Measurements from ENCODE around the gene DNAJB13.
"Not testable (repeated sequence)": the region's sequence is repeated elsewhere in the genome, so short reads cannot be mapped to it uniquely, and the experiment has no call there.

Gene DNAJB13

GRCh38 chr11:73950869-73951710 is at the start of gene DNAJB13:
TSS of gene DNAJB13 (plus strand) at chr11:73951026. CDS start at chr11:73951070, 44 bp downstream.
- no peak for DNase-seq (ENCODE audit: low read depth in 3 of 3, low spot score in 1 of 3)

- DNase-seq (ENCODE audit: low read depth in 3 of 3, low spot score in 1 of 3), result no peak
These were observed 48.5 kb upstream of the DNAJB13 start for GRCh38 chr11:73902303-73902702.

- no peak for DNase-seq (ENCODE audit: low read depth in 3 of 3, low spot score in 1 of 3)
These were observed 43.6 kb upstream of the DNAJB13 start for GRCh38 chr11:73907191-73907590.

- no peak for DNase-seq (ENCODE audit: low read depth in 3 of 3, low spot score in 1 of 3)
These were observed 38.8 kb upstream of the DNAJB13 start for GRCh38 chr11:73912026-73912425.

GRCh38 chr11:73913472-73913871 is 37.4 kb upstream of the DNAJB13 start:
- DNase-seq (ENCODE audit: low read depth in 3 of 3, low spot score in 1 of 3), result no peak

GRCh38 chr11:73914284-73914683 is 36.5 kb upstream of the DNAJB13 start:
- DNase-seq (ENCODE audit: low read depth in 3 of 3, low spot score in 1 of 3), result no peak

- no peak for DNase-seq (ENCODE audit: low read depth in 3 of 3, low spot score in 1 of 3)
These were observed 34.4 kb upstream of the DNAJB13 start for GRCh38 chr11:73916435-73916834.

- no peak for DNase-seq (ENCODE audit: low read depth in 3 of 3, low spot score in 1 of 3)
These were observed 29.6 kb upstream of the DNAJB13 start for GRCh38 chr11:73921180-73921579.

GRCh38 chr11:73929388-73929787 is 21.4 kb upstream of the DNAJB13 start:
- DNase-seq (ENCODE audit: low read depth in 3 of 3, low spot score in 1 of 3), result no peak

- DNase-seq (ENCODE audit: low read depth in 3 of 3, low spot score in 1 of 3), result no peak
These were observed 19.7 kb upstream of the DNAJB13 start for GRCh38 chr11:73931039-73931645.

- DNase-seq (ENCODE audit: low read depth in 3 of 3, low spot score in 1 of 3), result no peak
These were observed 18.9 kb upstream of the DNAJB13 start for GRCh38 chr11:73931951-73932350.

GRCh38 chr11:73932781-73933180 is 18.0 kb upstream of the DNAJB13 start:
- no peak for DNase-seq (ENCODE audit: low read depth in 3 of 3, low spot score in 1 of 3)

- DNase-seq (ENCODE audit: low read depth in 3 of 3, low spot score in 1 of 3), result not testable (repeated sequence)
These were observed 14.8 kb upstream of the DNAJB13 start for GRCh38 chr11:73936047-73936446.

GRCh38 chr11:73939096-73939495 is 11.7 kb upstream of the DNAJB13 start:
- no peak for DNase-seq (ENCODE audit: low read depth in 3 of 3, low spot score in 1 of 3)

- DNase-seq (ENCODE audit: low read depth in 3 of 3, low spot score in 1 of 3), result no peak
These were observed 9.8 kb upstream of the DNAJB13 start for GRCh38 chr11:73940801-73941570.

GRCh38 chr11:73942010-73942409 is 8.8 kb upstream of the DNAJB13 start:
- DNase-seq (ENCODE audit: low read depth in 3 of 3, low spot score in 1 of 3), result no peak

- no peak for DNase-seq (ENCODE audit: low read depth in 3 of 3, low spot score in 1 of 3)
These were observed 6.7 kb upstream of the DNAJB13 start for GRCh38 chr11:73944085-73944484.

- DNase-seq (ENCODE audit: low read depth in 3 of 3, low spot score in 1 of 3), result no peak
These were observed 5.9 kb upstream of the DNAJB13 start for GRCh38 chr11:73944901-73945300.

- DNase-seq (ENCODE audit: low read depth in 3 of 3, low spot score in 1 of 3), result no peak
These were observed 5.4 kb upstream of the DNAJB13 start for GRCh38 chr11:73945396-73945795.

- DNase-seq (ENCODE audit: low read depth in 3 of 3, low spot score in 1 of 3), result no peak
These were observed 3.9 kb upstream of the DNAJB13 start for GRCh38 chr11:73946798-73947458.

GRCh38 chr11:73949246-73949645 is 1.6 kb upstream of the DNAJB13 start:
- DNase-seq (ENCODE audit: low read depth in 3 of 3, low spot score in 1 of 3), result no peak

All from stimulated activated CD4-positive, alpha-beta T cell treated with anti-CD3 and anti-CD28 coated beads, TNF-alpha, amount 100 ng/mL, for 1 hour (primary cell).